A673 (cell line): ENCODE data around the gene PRF1. TPM values are rescaled to one million over a fixed set of nuclear protein-coding genes. Genes with fewer than 3 reads are reported as not detected.

Experiments used
- BruUV-seq: library from RNA; stranded (reverse); fragments of 400-500 nt; replicated peaks from 2 replicates; lab custom pipeline; 2021; lab: Mats Ljungman, UMichigan
- CTCF ChIA-PET: fragments of 300-600 bp; sonication (Branson Sonifier 250); formaldehyde crosslinking; loops from one replicate; lab custom pipeline; 2022; ENCODE audit warnings: antibody characterized with exemption; lab: Charles Lee
- POLR2A ChIA-PET: fragments of 300-600 bp; sonication (Branson Sonifier 250); formaldehyde crosslinking; loops from one replicate; lab custom pipeline; 2022; ENCODE audit warnings: antibody characterized with exemption; ENCODE audit not compliant: low non-redundant PET; lab: Charles Lee
- DNase-seq: peaks from one replicate; pipeline ENCODE4 v3.0.0-alpha.2; 2015; ENCODE audit warnings: low spot score
- H3K27ac ChIP-seq: fragments of 200-600 bp; sonication (generic); 2 replicates; pipeline ENCODE4 v1.5.1; 2016; ENCODE audit warnings: mixed run types, low read depth, mild to moderate bottlenecking, mixed read lengths, antibody characterized with exemption, low read length; ENCODE audit not compliant: poor library complexity, severe bottlenecking
- H3K27me3 ChIP-seq: fragments of 200-600 bp; sonication (generic); replicated peaks from 2 replicates; pipeline ENCODE4 v1.6.1; 2017; ENCODE audit warnings: mixed run types, low read depth, mild to moderate bottlenecking, mixed read lengths, antibody characterized with exemption, low read length; ENCODE audit not compliant: insufficient read depth, poor library complexity
- H3K36me3 ChIP-seq: fragments of 200-600 bp; sonication (generic); 2 replicates; pipeline ENCODE4 v1.6.1; 2016; ENCODE audit warnings: mixed run types, mild to moderate bottlenecking, mixed read lengths, antibody characterized with exemption, low read length; ENCODE audit not compliant: insufficient read depth, poor library complexity, severe bottlenecking
- H3K4me1 ChIP-seq: fragments of 200-600 bp; sonication (generic); 2 replicates; pipeline ENCODE4 v1.6.1; 2017; ENCODE audit warnings: mixed run types, mild to moderate bottlenecking, mixed read lengths, antibody characterized with exemption, low read length; ENCODE audit not compliant: insufficient read depth, poor library complexity, severe bottlenecking
- H3K4me3 ChIP-seq: fragments of 200-600 bp; sonication (generic); 2 replicates; pipeline ENCODE4 v1.5.1; 2016; ENCODE audit warnings: low read depth, mixed run types, mild to moderate bottlenecking, mixed read lengths, low read length; ENCODE audit not compliant: poor library complexity, severe bottlenecking
- H3K9me3 ChIP-seq: fragments of 200-600 bp; sonication (generic); 2 replicates; pipeline ENCODE4 v1.6.1; 2016; ENCODE audit warnings: mixed run types, low read depth, mild to moderate bottlenecking, mixed read lengths, antibody characterized with exemption, low read length; ENCODE audit not compliant: poor library complexity, severe bottlenecking
- CTCF ChIP-seq: fragments of 300-800, 200-600 bp; sonication (generic); conservative IDR thresholded peaks from 2 replicates; pipeline ENCODE4 v1.5.1; 2017; ENCODE audit warnings: low read depth, mild to moderate bottlenecking, antibody characterized with exemption, low read length, moderate library complexity, mixed read lengths
- EZH2 ChIP-seq: fragments of 200-600 bp; sonication (generic); IDR thresholded peaks from 2 replicates; pipeline ENCODE4 v1.6.1; 2017; ENCODE audit warnings: borderline replicate concordance, low read depth, mild to moderate bottlenecking, mixed read lengths, antibody characterized with exemption, low read length; ENCODE audit not compliant: poor library complexity, severe bottlenecking
- intact Hi-C: fragments of 100-400 bp; cut with micrococcal nuclease; formaldehyde crosslinking; loops from one replicate; pipeline ENCODE4 v1.10.0; 2022; ENCODE audit not compliant: unreplicated experiment
- total RNA-seq: library from RNA; stranded (reverse); gene quantifications from 2 replicates; pipeline ENCODE4 v1.2.3, GENCODE V29; 2021

PRF1 gene
- total RNA-seq, 1 experiment from 2014 or later = not detected

DNA sequence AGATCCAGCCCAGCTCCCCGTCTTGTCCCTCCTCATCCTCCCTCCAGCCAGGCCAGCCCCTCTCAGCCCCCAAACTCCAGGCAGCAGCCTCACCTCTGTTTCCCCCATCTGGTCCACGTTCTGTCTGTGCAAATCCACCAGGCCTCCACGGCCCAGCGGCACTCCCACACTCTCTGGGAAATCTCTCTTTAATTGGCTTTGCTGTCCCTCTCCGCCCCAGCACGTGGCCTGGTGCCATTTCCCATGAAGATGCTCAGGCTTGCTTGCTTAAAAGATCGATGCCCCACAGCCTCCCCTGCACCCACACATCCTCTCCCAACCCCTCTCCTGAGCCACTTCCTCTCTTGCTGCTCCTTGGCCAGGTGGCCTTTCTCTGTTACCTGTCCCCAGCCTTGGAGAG, 39.3 kb downstream of the PRF1 start:
- Histone ChIP-seq H3K36me3 (no peaks in the 10 kb centered on the region), H3K4me1 (peaks cover 21% of the 10 kb centered on the region), H3K27me3 (no peaks in the 10 kb centered on the region), H3K9me3 (no peaks in the 10 kb centered on the region), H3K4me3 (no peak overlapping the region), H3K27ac (no peak overlapping the region)
- no peak for DNase-seq
- ChIA-PET CTCF (no interaction called here), POLR2A (no interaction called here)
- BruUV-seq = no TSS peak
- intact Hi-C loops = no loop called here
- TF ChIP-seq EZH2 = no peak
- TF ChIP-seq CTCF = no peak

DNA sequence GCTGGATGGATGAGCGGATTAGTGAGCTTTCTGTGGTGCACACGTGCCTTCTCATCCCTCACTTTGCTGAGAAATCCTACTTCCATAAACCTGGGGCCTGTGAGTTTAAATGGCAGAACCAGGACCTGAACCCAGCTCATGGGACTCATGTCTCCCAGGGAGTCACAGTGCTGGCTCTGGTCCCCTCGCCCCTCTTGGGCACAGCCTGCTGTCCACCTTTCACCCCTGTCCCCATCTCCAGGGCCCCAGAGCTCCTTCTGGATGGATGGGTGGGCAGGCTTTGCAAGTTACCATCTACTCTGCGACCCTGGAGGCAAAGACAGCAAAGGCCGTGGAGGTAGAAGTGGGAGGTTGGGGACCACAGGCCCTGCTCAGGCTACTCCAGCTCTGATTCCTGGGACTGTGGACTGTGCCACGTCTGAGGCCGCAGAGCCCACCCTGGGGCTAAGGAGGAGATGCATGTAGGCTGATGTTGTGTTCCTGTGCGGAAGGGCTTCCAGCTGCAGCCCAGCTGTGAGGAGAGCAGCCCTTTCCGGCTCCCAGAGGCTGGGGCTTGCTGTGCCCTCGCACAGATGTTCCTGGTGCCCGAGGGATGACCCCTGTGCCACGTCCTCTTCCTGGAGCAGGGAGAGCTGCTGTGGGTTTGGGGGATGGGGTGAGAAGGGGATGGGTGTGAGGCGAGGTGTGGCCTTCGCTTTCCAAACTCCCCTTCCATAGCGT, 40.3 kb downstream of the PRF1 start:
- Histone ChIP-seq H3K4me1 (peaks cover 21% of the 10 kb centered on the region), H3K27me3 (no peaks in the 10 kb centered on the region), H3K27ac (no peak overlapping the region), H3K9me3 (no peaks in the 10 kb centered on the region), H3K36me3 (no peaks in the 10 kb centered on the region), H3K4me3 (no peak overlapping the region)
- CTCF ChIA-PET = interaction anchor here (0.5 kb wide), 1 partner anchor 521 kb away, joined by 3 read pairs; no protein-coding TSS in a partner anchor
- DNase-seq = no peak
- BruUV-seq = no TSS peak
- POLR2A ChIA-PET = no interaction called here
- intact Hi-C loops = no loop called here
- TF ChIP-seq EZH2 = no peak
- no peak for TF ChIP-seq CTCF

GRCh38 chr10:70561558-70561957, 41.0 kb downstream of the PRF1 start:
- no TSS peak for BruUV-seq
- no peak overlapping the region for H3K4me3 ChIP-seq
- intact Hi-C loops = no loop called here
- peaks cover 21% of the 10 kb centered on the region for H3K4me1 ChIP-seq
- ChIA-PET POLR2A (no interaction called here), CTCF (interaction anchor here (0.5 kb wide), 1 partner anchor 520 kb away, joined by 3 read pairs; no protein-coding TSS in a partner anchor)
- TF ChIP-seq CTCF (no peak), EZH2 (no peak)
- no peak for DNase-seq
- no peaks in the 10 kb centered on the region for H3K27me3 ChIP-seq
- H3K9me3 ChIP-seq = no peaks in the 10 kb centered on the region
- no peaks in the 10 kb centered on the region for H3K36me3 ChIP-seq
- H3K27ac ChIP-seq = no peak overlapping the region
